Neutrophil (primary cell): ENCODE results near the gene SF3B5.

Source experiments
- H3K27ac ChIP-seq: fragments of 200-600 bp; sonication (generic); 2 replicates; pipeline ENCODE4 v1.5.1; 2016; ENCODE audit warnings: mild to moderate bottlenecking, moderate library complexity
- H3K27me3 ChIP-seq: fragments of 200-600 bp; sonication (generic); 2 replicates; pipeline ENCODE4 v1.6.0; 2016; ENCODE audit warnings: mild to moderate bottlenecking
- H3K36me3 ChIP-seq: fragments of 200-600 bp; sonication (generic); 2 replicates; pipeline ENCODE4 v1.5.1; 2017
- H3K4me1 ChIP-seq, 2 experiments: fragments of 200-600 bp in 1 of 2; sonication (generic) in 1 of 2; 1 replicate in 1 of 2; 2 replicates in 1 of 2; pipeline versions ENCODE4 v1.5.1 to v1.6.1; 2013 to 2016; ENCODE audit warnings: low read depth in 1 of 2, low read length in 1 of 2, mild to moderate bottlenecking in 1 of 2, moderate library complexity in 1 of 2; ENCODE audit not compliant: control insufficient read depth in 1 of 2, insufficient read depth in 1 of 2
- H3K4me3 ChIP-seq, 2 experiments: fragments of 200-600 bp in 1 of 2; sonication (generic) in 1 of 2; 1 replicate in 1 of 2; 2 replicates in 1 of 2; pipeline ENCODE4 v1.5.1; 2013 to 2016; ENCODE audit warnings: low read depth in 1 of 2, low read length in 1 of 2, mild to moderate bottlenecking in 1 of 2, moderate library complexity in 1 of 2
- H3K9me3 ChIP-seq: fragments of 200-600 bp; sonication (generic); 2 replicates; pipeline ENCODE4 v1.5.1; 2016
- TF ChIP-seq, protein P1 (sequence below): fragments of 200-600 bp; sonication (generic); IDR thresholded peaks from 2 replicates; pipeline ENCODE4 v1.5.1; 2016; ENCODE audit warnings: antibody characterized with exemption

Gene SF3B5

DNA sequence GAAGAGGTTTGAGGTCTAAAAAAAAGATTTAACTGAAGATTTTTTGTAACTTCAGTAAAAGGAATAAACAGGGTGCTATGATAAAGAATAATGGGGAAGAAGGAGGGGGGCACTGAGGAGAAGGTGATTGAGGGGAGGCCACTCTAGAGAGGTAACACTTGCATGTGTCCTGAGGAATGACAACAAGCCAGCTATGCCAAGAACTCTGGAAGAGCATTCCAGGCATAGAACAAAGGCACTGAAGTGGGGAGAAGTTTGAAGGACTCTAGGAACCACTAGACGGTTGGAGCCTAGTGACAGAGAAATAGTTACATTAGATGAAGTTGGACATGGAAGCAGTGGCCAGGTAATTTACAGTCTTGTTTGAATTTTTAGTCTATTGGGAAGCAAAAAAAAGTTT lies 10.8 kb upstream of the SF3B5 start:
- no peaks in the 10 kb centered on the region for H3K27me3 ChIP-seq
- no peaks in the 10 kb centered on the region for H3K36me3 ChIP-seq
- TF ChIP-seq, protein P1, sequence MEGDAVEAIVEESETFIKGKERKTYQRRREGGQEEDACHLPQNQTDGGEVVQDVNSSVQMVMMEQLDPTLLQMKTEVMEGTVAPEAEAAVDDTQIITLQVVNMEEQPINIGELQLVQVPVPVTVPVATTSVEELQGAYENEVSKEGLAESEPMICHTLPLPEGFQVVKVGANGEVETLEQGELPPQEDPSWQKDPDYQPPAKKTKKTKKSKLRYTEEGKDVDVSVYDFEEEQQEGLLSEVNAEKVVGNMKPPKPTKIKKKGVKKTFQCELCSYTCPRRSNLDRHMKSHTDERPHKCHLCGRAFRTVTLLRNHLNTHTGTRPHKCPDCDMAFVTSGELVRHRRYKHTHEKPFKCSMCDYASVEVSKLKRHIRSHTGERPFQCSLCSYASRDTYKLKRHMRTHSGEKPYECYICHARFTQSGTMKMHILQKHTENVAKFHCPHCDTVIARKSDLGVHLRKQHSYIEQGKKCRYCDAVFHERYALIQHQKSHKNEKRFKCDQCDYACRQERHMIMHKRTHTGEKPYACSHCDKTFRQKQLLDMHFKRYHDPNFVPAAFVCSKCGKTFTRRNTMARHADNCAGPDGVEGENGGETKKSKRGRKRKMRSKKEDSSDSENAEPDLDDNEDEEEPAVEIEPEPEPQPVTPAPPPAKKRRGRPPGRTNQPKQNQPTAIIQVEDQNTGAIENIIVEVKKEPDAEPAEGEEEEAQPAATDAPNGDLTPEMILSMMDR: no peak
- H3K4me1 ChIP-seq: peaks cover 0 to 3% of the 10 kb centered on the region in 2 experiments
- H3K9me3 ChIP-seq: no peaks in the 10 kb centered on the region
- H3K27ac ChIP-seq: no peak overlapping the region
- no peak overlapping the region for H3K4me3 ChIP-seq

DNA sequence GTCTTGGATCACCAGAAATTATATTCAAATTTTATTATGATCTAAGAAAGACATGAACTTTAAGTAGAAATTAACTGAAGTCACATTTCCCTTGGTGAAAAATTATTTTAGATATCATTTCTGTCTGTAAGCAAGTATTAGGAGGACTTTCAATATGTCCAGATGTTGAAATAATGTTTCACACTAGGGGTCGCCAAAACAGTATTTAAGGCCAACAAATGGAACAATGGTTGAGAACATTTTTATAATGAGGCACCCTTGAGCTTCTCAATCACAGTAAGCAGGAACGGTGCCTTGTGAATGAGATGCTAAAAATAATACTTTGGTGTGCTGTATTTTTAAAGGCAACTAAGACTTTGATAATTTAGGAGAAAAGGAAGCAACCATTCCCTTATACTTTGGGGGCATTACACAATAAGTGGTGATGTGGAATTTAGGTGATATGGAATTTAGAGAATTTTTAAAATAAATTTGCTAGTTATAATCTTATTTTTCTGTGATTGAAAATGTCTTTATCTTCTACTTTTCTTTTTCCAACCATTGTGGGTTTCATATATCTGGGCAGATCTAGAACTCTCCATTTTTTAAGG lies 9.6 kb upstream of the SF3B5 start:
- H3K4me1 ChIP-seq: peaks cover 0 to 3% of the 10 kb centered on the region in 2 experiments
- TF ChIP-seq, protein P1: peak; percentile 57
- no peak overlapping the region for H3K4me3 ChIP-seq
- no peaks in the 10 kb centered on the region for H3K9me3 ChIP-seq
- H3K27ac ChIP-seq: no peak overlapping the region
- no peaks in the 10 kb centered on the region for H3K27me3 ChIP-seq
- no peaks in the 10 kb centered on the region for H3K36me3 ChIP-seq

DNA sequence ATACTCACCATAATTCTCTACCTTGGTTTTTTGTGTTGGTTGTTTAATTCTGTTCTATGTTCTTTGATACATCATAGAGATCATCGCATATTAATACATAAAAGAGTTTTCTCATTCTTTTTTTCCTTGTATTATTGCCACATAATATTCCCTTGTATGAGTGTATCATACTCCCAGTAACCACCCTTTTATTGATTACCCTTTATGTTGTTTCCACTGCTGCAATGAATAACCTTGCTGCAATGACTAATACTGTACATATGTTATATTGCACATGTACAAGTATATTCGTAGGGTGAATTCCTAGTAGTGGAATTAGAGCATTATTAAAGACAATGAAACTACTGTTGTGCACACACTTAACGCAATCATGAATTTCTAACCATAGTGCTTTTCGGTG lies 9.1 kb upstream of the SF3B5 start:
- TF ChIP-seq, protein P1: no peak
- Histone ChIP-seq H3K27ac (no peak overlapping the region), H3K9me3 (no peaks in the 10 kb centered on the region), H3K36me3 (no peaks in the 10 kb centered on the region), H3K4me1 (peaks cover 0 to 3% of the 10 kb centered on the region in 2 experiments), H3K27me3 (no peaks in the 10 kb centered on the region), H3K4me3 (no peak overlapping the region)

DNA sequence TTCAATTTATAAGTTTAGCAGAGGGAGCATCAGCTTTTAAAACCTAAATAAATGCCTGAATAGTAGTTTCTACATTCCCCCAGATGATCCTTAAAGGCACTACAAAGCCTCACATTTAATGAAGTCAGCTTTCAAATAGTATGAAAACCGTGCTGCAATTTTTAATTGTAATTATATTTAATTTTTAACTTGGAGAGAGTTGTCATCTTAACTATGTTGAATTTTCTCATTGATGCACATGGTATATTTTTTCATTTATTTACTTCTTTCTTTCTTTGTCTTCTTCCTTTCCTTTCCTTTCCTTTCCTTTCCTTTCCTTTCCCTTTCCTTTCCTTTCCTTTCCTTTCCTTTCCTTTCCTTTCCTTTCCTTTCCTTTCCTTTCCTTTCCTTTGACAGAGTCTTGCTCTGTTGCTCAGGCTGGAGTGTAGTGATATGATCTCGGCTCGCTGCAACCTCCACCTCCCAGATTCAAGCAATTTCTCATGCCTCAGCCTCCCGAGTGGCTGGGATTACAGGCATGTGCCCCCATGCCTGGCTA lies 7.7 kb upstream of the SF3B5 start:
- TF ChIP-seq, protein P1: no peak
- no peaks in the 10 kb centered on the region for H3K9me3 ChIP-seq
- no peaks in the 10 kb centered on the region for H3K27me3 ChIP-seq
- H3K27ac ChIP-seq: no peak overlapping the region
- H3K4me1 ChIP-seq: peaks cover 0 to 3% of the 10 kb centered on the region in 2 experiments
- H3K4me3 ChIP-seq: no peak overlapping the region
- no peaks in the 10 kb centered on the region for H3K36me3 ChIP-seq

DNA sequence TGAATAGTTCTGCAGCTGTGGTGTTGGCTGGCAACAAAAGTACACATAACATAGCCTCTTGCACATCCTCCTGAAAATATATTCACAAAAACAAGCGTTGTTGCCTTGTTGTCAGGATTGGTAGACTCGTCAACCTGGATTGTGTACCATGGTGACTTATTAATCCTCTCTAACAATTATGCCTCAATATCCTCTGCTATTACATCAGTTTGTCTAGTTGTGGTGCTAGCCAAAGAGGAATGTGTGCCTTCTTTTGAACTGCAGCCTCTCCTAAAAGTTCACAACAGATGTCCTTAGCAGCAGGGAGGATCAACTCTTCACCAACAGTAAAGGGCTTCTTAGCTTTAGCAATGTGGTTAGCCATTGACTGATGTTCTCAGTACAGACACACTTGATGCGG lies 3.6 kb upstream of the SF3B5 start:
- H3K9me3 ChIP-seq: no peaks in the 10 kb centered on the region
- TF ChIP-seq, protein P1: no peak
- H3K27ac ChIP-seq: no peak overlapping the region
- no peaks in the 10 kb centered on the region for H3K36me3 ChIP-seq
- H3K4me1 ChIP-seq: peaks cover 18 to 20% of the 10 kb centered on the region in 2 experiments
- H3K4me3 ChIP-seq: no peak overlapping the region
- H3K27me3 ChIP-seq: no peaks in the 10 kb centered on the region
